GM19035 (cell line): ENCODE results near the gene DOCK1.

Experiments
- ATAC-seq: cut with Tn5 transposase; IDR thresholded peaks from one replicate; pipeline ENCODE4 v1.9.1; 2021; ENCODE audit not compliant: unreplicated experiment

Gene DOCK1

DNA sequence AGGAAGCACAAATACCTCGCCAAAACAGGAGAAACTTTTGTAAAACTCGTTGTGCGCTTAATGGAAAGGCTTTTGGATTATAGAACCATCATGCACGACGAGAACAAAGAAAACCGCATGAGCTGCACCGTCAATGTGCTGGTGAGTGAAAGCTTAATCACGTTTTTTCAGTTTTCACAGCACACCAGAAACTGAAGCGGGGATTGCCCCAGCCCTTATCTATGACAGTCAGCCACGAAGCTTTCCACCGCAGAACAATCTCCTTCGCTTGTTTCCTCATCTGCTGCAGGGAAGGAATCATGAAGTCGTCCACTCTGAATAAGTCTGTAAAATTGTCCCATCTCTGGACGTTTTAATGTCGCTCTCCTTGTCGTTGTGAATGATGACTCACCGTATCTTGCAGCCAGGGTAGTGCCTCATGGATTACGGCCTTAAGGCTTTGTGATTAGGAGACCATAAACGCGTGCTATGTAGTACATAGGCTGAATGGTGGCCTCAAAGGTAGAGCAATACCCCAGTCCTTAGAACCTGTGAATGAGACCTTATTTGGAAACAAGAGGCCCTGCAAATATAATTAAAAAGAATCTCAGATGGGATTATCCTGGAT lies 468.9 kb downstream of the DOCK1 start:
- ATAC-seq, result no peak

DNA sequence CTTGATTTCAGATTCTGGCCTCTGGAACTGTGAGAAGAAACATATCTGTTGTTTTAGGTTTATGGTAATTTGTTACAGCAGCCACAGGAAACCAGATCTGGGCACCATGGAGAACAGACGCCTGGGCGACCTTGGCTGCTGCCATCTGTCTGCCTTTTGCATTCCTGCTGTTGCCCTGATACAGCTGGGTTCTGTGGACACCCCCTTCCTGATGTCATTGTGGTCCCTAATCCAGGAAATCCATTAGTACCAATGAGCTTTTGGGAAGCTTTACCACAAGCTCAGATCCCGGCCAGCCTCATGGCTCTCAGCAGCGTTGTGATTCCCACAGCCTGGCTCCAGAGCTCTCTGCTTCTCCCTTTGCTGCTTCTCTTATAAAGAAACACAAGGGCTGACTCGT lies 469.7 kb downstream of the DOCK1 start:
- ATAC-seq, result no peak

DNA sequence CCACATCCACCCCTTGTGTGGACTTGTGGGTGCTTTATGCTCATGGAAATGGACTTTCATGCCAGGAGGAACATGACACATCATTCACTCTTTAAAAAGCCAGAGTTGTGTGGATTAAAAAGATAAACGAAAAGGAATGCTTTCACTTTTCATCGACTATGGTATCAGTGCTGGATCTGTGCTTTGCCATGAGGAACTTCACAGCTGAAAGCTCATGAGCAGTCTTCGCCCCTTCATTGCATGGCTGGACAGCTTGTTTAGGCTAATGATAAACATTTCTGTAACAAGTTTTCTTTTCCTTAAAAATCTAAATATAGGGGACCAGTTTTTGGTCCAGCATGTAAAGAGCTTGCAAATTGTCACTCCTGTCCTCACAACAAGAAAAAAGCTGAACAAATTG lies 470.2 kb downstream of the DOCK1 start:
- no peak for ATAC-seq

DNA sequence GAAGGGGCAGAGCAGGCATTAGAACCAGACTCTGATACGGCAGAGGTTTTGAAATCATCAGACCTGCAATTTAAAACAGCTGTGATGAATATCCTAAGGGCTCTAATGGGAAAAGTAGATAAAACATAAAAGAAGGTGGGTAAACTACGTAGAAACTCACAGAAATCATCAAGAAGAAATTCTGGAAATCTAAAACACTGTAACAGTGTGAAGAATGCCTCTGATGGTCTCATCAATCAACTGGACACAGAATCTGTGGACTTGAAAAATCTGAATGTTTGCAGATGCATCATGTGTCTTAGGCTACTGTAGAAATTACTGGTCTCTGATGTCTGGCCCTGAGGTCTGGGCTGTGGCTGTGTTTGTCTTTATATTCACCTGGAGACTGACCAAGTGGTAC lies 470.8 kb downstream of the DOCK1 start:
- no peak for ATAC-seq

DNA sequence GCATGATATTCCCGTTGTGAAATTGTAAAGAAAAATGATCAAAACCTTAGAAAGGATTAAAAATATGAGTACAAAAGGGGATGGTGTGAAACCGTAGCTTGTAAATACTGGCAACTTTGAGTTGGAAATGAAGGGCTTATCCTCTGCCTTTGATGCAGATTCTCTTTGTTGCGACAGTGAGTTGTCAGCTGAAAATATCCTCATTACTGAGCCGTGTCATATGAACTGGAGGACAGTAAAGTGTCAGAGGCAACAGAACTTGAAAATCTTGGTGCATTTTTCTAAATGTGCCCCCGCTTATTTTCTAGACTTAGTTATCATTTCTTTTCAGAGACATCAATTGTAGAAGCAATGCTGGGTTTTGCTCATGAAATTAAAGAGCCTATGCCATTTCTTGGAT lies 473.4 kb downstream of the DOCK1 start:
- ATAC-seq, result no peak

DNA sequence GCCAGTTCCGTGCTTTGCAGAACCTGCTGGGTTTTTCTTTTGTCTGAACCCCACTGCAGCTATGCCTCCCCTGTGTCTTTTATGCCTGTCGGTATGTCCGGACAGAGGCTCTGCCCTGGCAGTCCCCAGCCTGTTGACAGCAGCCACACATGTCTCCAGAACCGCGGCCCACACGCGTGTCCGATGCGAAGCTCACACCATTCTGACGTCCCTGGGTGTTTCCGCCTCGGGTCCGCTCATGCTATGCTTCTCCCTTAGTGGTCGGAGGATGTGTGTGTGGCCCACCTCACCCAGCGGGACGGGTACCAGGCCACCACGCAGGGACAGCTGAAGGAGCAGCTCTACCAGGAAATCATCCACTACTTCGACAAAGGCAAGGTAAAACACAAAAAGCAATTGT lies 479.3 kb downstream of the DOCK1 start:
- no peak for ATAC-seq

DNA sequence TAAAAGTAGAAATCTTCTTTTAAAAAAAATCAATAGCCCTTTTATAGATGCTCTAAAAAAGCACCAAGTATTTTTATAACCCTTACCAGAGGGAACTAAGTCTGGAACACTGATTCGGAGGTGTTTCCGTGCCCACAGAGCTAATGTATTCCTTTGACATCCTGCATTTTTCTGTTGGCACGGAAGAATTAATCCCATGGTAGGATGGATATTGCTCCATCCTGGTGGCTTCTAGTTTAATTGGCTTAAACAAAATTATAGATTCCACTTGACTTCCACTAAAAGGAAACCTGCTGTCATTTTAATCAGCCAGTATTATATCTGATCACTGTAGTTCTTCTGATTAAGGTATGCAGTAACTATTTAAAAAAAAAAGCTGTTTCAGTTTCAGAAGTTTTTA lies 479.8 kb downstream of the DOCK1 start:
- no peak for ATAC-seq

DNA sequence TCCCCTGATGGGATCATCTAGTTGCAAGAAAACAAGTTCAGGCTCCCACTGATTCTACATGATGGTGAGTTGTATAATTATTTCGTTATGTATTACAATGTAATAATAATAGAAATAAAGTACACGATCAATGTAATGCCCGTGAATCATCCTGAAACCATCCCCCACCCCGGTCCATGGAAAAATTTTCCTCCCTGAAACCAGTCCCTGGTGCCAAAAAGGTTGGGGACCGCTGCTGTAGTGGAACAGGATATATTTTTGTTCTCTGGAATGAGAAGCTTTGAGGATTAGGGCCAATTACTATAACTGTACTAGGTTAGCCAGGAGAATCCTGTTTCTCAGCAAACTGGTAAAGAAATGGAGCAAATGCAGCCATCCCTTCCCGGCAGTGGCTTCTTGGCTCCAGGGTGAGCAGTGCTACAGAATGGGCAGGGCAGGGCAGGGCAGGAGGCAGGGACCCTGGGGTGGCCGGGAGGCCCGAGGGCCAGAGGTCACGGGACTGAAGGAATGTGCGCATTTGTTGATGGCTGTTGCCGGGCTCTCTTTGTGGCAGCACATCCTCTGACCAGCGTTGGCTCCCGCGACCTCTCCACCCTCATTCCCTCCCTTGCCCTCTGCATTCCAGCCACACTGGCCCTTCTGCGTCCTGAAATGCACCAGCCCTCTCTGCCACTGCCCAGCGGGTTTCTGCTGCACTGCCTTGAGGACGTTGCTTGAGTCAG lies 481.5 kb downstream of the DOCK1 start:
- no peak for ATAC-seq

DNA sequence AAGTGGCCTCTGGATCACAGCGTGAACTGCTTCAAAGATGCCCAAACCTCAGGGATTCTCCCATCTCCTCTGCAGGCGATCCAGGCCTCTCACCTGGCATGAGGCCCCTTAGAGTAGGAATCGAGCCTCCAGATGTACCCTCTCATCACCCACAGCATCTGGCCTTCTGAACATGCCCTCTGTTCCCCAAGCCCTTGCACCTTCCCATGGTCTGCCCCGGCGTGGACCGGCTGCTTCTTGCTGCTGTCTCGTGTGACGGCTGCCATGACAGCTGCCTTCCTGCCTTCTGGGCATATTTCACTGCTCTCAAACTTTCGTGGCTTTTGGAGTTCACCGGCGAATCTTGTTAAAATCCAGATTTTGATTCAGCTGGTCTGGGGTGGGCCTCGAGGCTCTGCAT lies 486.6 kb downstream of the DOCK1 start:
- no peak for ATAC-seq

DNA sequence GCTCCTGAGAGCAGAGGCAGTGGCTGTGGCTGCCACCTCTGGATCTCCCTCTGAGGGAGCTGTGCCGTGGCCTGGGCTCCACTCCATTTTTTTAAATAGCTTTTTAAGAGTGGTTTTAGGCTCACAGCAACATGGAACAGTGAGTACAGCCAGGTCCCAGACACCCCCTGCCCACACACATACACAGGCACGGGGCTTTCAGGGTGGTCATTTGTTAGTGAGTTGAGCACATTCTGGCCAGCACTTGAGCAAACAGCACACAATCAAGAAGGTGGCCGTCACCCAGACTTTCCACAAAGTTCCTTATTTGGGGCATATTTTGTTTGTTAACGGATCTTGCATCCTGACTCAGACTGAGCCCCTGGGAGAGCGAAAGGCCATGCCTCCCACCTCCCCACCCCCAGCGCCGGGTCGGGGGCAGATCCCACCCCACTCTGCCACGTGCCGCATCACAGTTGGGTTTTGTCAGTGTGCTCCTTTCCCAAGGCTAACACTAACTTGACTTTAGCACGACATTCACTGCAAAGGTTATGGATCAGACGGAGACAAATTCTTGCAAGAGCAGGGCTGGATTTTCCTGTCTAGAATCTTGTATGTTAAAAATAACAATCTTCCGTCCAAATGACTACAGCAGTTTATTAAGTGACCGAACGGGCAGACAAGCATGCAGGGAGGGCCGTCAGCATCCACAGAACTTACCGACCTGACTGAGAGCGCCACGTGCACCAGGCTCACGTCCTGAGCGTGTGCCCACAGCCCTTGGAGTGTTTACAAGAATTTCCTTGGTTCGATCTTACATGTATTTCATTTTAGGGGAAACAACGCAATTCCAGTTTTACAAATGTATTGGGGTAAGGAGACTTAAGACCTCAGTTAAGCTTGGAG lies 487.4 kb downstream of the DOCK1 start:
- no peak for ATAC-seq

DNA sequence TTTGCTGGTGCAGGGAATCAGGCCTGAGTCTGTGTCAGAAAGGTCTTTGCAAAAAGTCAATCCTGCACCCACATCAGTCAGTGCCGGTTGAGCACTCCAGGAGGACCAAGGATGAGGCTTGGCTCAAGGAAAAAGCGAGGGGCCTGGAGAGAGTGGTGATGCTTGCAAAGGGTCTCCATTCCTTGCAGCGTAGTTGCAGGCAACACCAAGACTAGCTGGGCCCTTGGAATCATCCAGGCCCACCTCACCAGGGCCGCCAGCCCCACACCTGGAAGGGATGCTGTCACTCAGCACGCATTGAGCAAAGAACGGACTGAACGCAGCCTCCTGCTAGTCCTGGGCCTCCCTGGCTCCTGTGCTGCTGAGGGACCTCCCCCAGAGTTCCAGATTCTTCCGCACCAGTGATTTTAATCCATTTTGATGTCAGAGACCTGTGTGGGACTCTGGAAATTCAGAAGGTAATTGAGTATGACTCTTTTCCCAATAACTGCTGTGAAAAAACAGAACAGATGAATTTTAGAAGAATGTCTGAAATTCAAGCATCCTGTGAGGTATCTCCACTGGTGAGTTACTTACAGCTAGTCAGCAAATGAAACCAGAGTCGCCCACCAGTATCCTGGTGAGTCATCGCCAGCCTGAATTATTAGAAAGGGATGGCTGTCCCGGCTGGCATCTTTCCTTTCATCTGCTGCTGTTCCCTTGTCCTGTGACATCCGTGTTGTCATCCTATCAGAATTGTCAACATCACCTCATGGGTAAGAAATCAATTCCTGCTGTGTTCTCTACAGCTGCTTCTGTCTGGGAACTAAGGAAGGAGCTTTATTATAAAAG lies 493.1 kb downstream of the DOCK1 start:
- no peak for ATAC-seq

DNA sequence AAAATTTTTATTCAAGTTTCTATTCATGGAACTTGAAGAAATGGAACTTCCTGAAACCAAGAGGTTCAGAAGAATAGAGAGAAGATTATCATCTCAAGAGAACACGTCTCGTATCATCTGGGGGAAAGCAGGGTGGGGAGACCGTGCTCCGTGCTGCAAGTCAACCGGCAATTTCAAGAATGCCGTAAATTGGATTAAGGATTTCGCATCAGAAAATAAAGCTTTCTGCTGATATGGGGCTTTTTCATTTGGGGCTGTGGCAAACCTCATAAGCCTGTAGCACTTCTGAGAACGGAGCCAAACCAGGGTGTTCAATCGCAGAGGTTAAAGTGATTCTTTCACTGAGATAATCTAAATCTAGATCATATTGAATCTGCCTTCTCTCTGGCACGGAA lies 493.7 kb downstream of the DOCK1 start:
- ATAC-seq, result no peak

DNA sequence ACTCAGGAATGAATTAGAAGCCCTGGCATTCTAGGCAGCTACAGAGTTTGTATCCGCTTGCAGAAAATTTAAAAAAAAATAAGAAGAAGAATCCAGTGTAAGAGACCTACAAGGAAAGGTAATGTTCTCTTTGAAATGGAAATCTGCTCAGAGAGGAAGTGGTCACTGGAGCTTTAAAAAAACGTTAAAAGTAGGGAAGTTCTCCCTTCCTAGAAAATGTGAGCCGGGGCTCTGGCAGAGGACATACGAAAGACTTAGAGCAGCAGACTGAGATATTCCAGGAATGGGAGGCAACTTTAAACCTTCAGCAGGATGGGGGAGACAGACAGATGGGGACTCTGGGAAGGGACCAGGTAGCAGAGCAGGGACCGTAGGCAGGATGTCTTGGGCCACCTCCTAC lies 494.4 kb downstream of the DOCK1 start:
- no peak for ATAC-seq

DNA sequence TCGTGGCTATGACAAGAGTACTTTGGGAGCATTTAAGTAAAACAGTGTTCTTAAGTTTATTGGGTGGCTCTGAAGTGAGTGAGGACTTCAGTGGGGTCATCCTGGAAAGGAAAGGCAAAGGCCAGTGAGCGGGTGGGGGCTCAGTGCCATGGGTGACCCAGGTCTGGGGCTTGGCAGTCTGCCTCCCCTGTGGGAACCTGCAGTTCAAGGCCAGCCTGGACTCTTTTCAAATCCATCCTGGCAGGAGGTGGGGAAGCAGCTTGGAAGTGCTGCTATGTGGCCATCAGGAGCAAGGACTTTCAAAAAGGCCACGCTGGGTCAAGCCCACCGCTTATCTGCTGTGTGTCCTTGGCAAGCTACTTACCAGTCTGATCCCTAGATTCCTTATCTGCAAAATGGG lies 495.0 kb downstream of the DOCK1 start:
- ATAC-seq, result no peak

DNA sequence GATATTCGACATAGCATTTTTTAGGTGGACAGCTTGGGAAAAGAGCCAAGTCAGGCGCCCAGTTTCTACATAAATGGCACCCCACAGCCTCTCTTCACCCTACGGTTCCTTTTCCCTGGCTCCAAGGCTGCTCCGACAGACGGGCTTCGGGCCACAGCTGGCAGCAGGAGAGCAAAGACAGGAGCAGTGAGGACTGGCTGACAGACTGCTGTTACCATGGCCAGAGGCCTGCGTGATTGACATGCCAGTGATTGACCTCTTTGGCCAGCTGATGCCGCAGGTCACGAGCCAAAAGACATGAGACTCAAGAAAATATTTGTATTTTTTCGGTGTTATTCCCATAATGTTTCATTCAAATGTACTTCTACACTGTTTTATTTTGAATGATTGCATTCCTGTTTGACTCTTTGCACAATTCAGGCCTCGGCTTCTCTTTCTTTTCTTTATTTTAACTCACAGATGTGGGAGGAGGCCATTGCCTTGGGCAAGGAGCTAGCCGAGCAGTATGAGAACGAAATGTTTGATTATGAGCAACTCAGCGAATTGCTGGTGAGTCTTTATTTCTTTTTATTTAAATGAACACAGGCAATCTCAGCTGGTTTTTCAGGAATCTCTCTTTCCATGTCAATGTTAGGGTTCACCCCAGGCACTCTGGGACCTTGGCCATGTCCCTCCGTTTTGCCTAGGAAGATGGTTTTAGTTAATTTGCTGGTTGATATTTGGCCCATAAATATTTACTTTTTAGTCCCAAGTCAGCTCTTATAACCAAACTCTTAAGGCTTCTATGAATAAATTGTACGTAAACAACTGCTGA lies 497.6 kb downstream of the DOCK1 start:
- no peak for ATAC-seq

DNA sequence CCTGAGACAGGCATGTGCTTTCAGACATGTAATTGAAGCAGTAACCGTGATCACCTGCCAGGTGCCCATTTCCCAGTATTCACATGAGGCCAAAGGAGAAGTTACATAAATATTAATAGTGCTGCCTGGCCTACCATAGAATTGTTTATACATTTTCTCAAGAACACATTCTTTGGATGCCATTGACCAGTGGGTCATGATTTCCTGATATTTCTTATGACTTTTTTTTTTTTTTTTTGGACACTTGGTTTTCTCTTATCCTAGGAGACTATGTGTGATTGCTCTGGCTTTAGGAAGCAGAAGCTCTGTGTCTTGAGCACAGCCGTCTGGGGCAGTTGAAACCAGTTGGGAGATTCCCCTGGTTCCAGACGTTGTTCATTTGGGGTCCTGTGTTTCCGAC lies 500.0 kb downstream of the DOCK1 start:
- ATAC-seq, result no peak

DNA sequence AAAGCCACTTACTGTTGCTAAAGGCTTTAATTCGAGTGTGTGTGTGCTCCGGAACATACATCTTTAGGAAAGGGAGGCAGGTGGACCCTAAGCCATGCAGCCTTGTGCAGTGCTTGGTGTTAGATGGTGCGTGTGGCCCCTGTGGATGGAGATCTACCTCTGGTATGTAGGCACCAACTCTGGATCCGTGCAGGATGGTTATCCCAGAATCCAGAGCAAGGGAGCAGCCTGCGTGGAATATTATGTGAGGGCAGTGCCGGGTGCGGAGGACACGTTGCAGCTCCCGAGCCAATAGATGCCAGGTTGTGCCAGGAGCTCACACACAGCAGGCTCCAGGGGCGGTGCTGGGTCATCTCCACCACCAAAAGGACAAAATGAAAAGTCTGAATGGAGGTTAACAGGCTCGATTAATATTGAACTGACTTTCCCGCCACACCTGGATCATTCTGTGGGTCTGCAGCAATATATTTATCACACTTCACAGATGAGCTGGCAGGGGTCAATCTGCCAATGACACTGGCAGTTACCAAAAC lies 500.9 kb downstream of the DOCK1 start:
- no peak for ATAC-seq

DNA sequence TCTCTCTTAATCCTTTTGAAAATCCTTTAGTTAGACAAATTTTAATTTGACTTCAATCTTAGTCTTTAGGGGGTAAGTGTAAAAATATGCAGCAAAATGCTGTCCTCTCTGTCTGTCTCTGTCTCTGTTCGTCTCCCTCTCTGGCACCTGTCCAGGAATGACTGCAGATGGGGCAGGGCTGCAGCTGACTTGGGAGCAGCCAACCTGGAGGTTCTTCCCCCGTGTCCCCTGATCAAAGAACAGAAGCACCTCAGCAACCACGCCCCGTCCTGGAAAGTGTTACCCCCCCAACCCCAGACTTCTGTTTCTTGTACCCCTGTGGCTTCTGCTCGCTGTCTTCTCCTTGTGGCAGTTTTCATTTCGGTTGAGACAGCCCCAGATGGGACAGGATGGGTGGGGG lies 502.3 kb downstream of the DOCK1 start:
- no peak for ATAC-seq

DNA sequence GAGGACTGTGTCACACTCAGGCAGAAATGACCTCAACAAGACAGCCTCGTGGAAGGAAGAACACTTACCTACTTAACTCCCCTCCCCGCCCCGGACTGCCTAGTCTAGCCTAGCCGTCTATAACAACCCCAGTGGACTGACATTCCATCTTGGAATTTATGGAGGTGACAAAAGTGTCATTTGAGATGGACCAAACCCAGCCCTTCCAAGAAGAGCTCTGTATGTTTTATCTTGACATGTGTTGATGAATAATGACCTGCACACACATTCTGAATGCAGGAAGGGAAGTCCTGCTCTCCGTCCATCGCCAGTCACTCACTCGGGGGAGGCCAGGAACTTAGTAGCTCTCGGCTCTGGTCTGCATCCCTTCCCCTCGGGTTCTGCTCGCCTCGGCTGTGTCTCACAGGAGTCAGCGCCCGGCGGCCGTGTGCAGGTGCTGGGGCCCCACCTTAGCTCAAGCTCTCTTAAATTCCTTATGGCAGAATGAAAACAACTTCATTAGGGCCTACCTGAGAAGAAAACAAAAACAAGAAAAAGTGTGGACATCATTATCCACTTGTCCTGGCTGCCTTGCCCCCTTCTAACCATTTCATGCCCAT lies 503.0 kb downstream of the DOCK1 start:
- no peak for ATAC-seq

DNA sequence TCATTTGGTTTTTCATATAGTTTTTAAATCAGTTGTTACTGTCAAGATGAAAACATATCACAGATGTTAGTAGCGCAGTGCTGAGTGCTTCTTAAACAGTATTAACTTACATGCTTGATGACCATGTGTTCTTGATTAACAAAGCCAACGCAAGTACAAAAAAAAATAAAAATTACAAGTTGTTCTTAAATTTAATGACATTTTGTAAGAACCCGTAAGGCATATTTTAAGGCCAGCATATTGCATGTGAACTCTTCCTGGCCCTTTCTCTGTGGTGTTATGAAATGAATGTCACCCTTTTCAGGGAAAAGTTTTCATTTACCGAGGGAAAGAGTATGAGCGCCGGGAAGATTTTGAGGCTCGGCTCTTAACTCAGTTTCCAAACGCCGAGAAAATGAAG lies 503.5 kb downstream of the DOCK1 start:
- no peak for ATAC-seq
